ENCODE measurements around the gene CYP1B1. TPM values are rescaled to one million over a fixed set of nuclear protein-coding genes. Genes with fewer than 3 reads are reported as not detected.
A peak's percentile ranks its signal among the peaks of the same experiment; 100 is the strongest.

CYP1B1 gene
- total and polyA plus RNA-seq, 2 experiments from 2014 or later, result 56.0 to 116 TPM

DNA sequence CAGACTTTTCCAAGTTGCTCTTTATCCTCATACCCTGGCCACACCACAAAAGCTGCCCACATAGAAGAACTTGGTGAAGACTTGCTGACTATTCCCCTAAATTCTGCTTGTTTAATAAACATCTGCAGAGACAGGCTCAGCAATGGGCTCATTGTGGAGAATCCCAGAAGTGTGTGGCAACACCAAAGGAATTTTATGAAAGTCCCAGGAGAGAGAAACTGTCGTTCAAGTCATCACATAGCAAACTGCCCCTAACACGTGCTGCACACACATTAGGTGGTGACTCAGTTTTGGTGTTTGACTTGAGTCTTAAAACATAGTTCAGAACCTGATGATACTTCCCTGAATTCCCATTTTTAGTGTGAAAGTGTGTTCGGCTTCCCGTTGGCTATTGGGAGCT, 38.6 kb downstream of the CYP1B1 start:
- WGBS, 2 experiments (ENCODE audit: low coverage in 1 of 2, low lambda C conversion rate in 2 of 2, missing lambda C conversion rate in 2 of 2), result 48 to 54% methylated on average over 4 of the region's 4 CpGs
- Histone ChIP-seq H3K9ac (peak overlapping the region; percentile 57; the same call in 1 of the 2 replicates), H3K27me3 (replicated peaks; ENCODE audit: insufficient read depth) (no peaks in the 10 kb centered on the region), H3F3A (ENCODE audit: insufficient read depth) (peaks cover 14% of the 10 kb centered on the region), H3K9me3 (ENCODE audit: low read depth) (no peaks in the 10 kb centered on the region), H3K4me1 (ENCODE audit: insufficient read depth) (peaks cover 12% of the 10 kb centered on the region; the same call in 1 of the 2 replicates), H3K79me2 (ENCODE audit: insufficient read depth) (no peaks in the 10 kb centered on the region), H3K36me3 (ENCODE audit: low read depth) (no peaks in the 10 kb centered on the region), H3K4me3 (peak overlapping the region; percentile 67), H3K27ac (peak overlapping the region; percentile 39; the same call in 1 of the 2 replicates), H3K9me2 (ENCODE audit: insufficient read depth) (no peaks in the 10 kb centered on the region), H3K4me2 (ENCODE audit: unreplicated experiment) (peak overlapping the region; percentile 87), H2AFZ (peak overlapping the region; percentile 88), H4K20me1 (ENCODE audit: insufficient read depth) (no peaks in the 10 kb centered on the region)
- in situ Hi-C loops (cut with MboI), result no loop called here
- peak; percentile 62 for DNase-seq
- TF ChIP-seq EZH2phosphoT487 (IDR thresholded peaks at IDR 0.05; ENCODE audit: insufficient read depth, low read depth), result no peak
- TF ChIP-seq EZH2 (IDR thresholded peaks at IDR 0.05; ENCODE audit: insufficient read depth, poor library complexity, severe bottlenecking), result no peak

- no peaks in the 10 kb centered on the region for H3K27me3 ChIP-seq (replicated peaks; ENCODE audit: insufficient read depth)
- H3K4me3 ChIP-seq, result no peak overlapping the region
- no peaks in the 10 kb centered on the region for H3K9me3 ChIP-seq (ENCODE audit: low read depth)
- H3K36me3 ChIP-seq (ENCODE audit: low read depth), result no peaks in the 10 kb centered on the region
- H2AFZ ChIP-seq, result no peak overlapping the region
- peaks cover 14% of the 10 kb centered on the region for H3F3A ChIP-seq (ENCODE audit: insufficient read depth)
- H3K4me1 ChIP-seq (ENCODE audit: insufficient read depth), result peaks cover 12% of the 10 kb centered on the region; the same call in 1 of the 2 replicates
- no peaks in the 10 kb centered on the region for H3K9me2 ChIP-seq (ENCODE audit: insufficient read depth)
- no peaks in the 10 kb centered on the region for H4K20me1 ChIP-seq (ENCODE audit: insufficient read depth)
- TF ChIP-seq EZH2 (IDR thresholded peaks at IDR 0.05; ENCODE audit: insufficient read depth, poor library complexity, severe bottlenecking) (no peak), EZH2phosphoT487 (IDR thresholded peaks at IDR 0.05; ENCODE audit: insufficient read depth, low read depth) (no peak)
- no peaks in the 10 kb centered on the region for H3K79me2 ChIP-seq (ENCODE audit: insufficient read depth)
- no peak for DNase-seq
- in situ Hi-C loops (cut with MboI), result no loop called here
- no peak overlapping the region for H3K9ac ChIP-seq
- WGBS, 2 experiments (ENCODE audit: low coverage in 1 of 2, low lambda C conversion rate in 2 of 2, missing lambda C conversion rate in 2 of 2), result 94 to 95% methylated on average over 7 of the region's 7 CpGs
- H3K27ac ChIP-seq, result no peak overlapping the region
- no peak overlapping the region for H3K4me2 ChIP-seq (ENCODE audit: unreplicated experiment)
These were observed 40.0 kb downstream of the CYP1B1 start for GRCh38 chr2:38035968-38036367.

DNA sequence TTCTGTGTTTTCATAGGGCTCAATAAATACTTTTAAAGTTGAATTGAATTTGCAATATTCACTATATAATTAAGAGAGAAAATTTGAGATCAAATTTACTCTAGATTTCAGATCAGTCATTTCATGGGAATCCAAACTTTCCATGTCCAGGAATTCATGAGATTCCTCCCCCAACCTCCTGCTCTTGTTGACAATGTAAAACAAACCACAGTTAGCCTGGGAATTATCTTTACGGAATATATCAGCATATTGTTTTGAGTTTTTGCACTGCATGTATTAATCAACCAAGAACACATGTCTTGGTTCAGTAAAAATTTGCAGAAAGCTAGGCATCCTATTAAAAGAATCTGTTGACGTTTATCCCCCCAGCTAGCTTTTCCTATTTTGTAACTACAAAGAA, 42.3 kb downstream of the CYP1B1 start:
- WGBS, 2 experiments (ENCODE audit: low coverage in 1 of 2, low lambda C conversion rate in 2 of 2, missing lambda C conversion rate in 2 of 2), result 71 to 78% methylated on average over 2 of the region's 2 CpGs
- Histone ChIP-seq H3K9me3 (ENCODE audit: low read depth) (no peaks in the 10 kb centered on the region), H3K4me2 (ENCODE audit: unreplicated experiment) (no peak overlapping the region), H3K27ac (no peak overlapping the region), H3K4me3 (no peak overlapping the region), H4K20me1 (ENCODE audit: insufficient read depth) (no peaks in the 10 kb centered on the region), H2AFZ (no peak overlapping the region), H3K79me2 (ENCODE audit: insufficient read depth) (no peaks in the 10 kb centered on the region), H3K9ac (no peak overlapping the region), H3K4me1 (ENCODE audit: insufficient read depth) (peaks cover 3% of the 10 kb centered on the region; the same call in 1 of the 2 replicates), H3F3A (ENCODE audit: insufficient read depth) (peaks cover 11% of the 10 kb centered on the region; the same call in 1 of the 2 replicates), H3K36me3 (ENCODE audit: low read depth) (no peaks in the 10 kb centered on the region), H3K27me3 (replicated peaks; ENCODE audit: insufficient read depth) (no peaks in the 10 kb centered on the region), H3K9me2 (ENCODE audit: insufficient read depth) (no peaks in the 10 kb centered on the region)
- TF ChIP-seq EZH2phosphoT487 (IDR thresholded peaks at IDR 0.05; ENCODE audit: insufficient read depth, low read depth), result no peak
- TF ChIP-seq EZH2 (IDR thresholded peaks at IDR 0.05; ENCODE audit: insufficient read depth, poor library complexity, severe bottlenecking), result no peak
- in situ Hi-C loops (cut with MboI), result no loop called here
- no peak for DNase-seq

- H3K4me3 ChIP-seq, result no peak overlapping the region
- no peak for DNase-seq
- no peak for TF ChIP-seq EZH2 (IDR thresholded peaks at IDR 0.05; ENCODE audit: insufficient read depth, poor library complexity, severe bottlenecking)
- H3K79me2 ChIP-seq (ENCODE audit: insufficient read depth), result no peaks in the 10 kb centered on the region
- no peak overlapping the region for H3K4me2 ChIP-seq (ENCODE audit: unreplicated experiment)
- no peaks in the 10 kb centered on the region for H3K9me2 ChIP-seq (ENCODE audit: insufficient read depth)
- H3K4me1 ChIP-seq (ENCODE audit: insufficient read depth), result no peaks in the 10 kb centered on the region
- no peaks in the 10 kb centered on the region for H3K36me3 ChIP-seq (ENCODE audit: low read depth)
- in situ Hi-C loops (cut with MboI), result no loop called here
- no peak overlapping the region for H2AFZ ChIP-seq
- H3K9me3 ChIP-seq (ENCODE audit: low read depth), result no peaks in the 10 kb centered on the region
- H3K27me3 ChIP-seq (replicated peaks; ENCODE audit: insufficient read depth), result no peaks in the 10 kb centered on the region
- no peaks in the 10 kb centered on the region for H4K20me1 ChIP-seq (ENCODE audit: insufficient read depth)
- peaks cover 11% of the 10 kb centered on the region; the same call in 1 of the 2 replicates for H3F3A ChIP-seq (ENCODE audit: insufficient read depth)
- 54 to 59% methylated on average over 2 of the region's 2 CpGs for WGBS, 2 experiments (ENCODE audit: low coverage in 1 of 2, low lambda C conversion rate in 2 of 2, missing lambda C conversion rate in 2 of 2)
- H3K27ac ChIP-seq, result no peak overlapping the region
- no peak overlapping the region for H3K9ac ChIP-seq
These were observed 43.0 kb downstream of the CYP1B1 start for GRCh38 chr2:38032946-38033345.
